Activated CD4-positive, alpha-beta T cell treated with anti-CD3 and anti-CD28 coated beads, Interleukin-2, Interleukin-6, amounts not matched to agents 100 ng/mL and 50 ng/mL, durations not matched to agents 16 hours and 8 hours (primary cell): ENCODE results near the gene AQP12B.
A peak's percentile ranks its signal among the peaks of the same experiment; 100 is the strongest.

Experiments used
- DNase-seq: peaks from one replicate; pipeline ENCODE4 v3.0.0-alpha.2; 2020

AQP12B gene

DNA sequence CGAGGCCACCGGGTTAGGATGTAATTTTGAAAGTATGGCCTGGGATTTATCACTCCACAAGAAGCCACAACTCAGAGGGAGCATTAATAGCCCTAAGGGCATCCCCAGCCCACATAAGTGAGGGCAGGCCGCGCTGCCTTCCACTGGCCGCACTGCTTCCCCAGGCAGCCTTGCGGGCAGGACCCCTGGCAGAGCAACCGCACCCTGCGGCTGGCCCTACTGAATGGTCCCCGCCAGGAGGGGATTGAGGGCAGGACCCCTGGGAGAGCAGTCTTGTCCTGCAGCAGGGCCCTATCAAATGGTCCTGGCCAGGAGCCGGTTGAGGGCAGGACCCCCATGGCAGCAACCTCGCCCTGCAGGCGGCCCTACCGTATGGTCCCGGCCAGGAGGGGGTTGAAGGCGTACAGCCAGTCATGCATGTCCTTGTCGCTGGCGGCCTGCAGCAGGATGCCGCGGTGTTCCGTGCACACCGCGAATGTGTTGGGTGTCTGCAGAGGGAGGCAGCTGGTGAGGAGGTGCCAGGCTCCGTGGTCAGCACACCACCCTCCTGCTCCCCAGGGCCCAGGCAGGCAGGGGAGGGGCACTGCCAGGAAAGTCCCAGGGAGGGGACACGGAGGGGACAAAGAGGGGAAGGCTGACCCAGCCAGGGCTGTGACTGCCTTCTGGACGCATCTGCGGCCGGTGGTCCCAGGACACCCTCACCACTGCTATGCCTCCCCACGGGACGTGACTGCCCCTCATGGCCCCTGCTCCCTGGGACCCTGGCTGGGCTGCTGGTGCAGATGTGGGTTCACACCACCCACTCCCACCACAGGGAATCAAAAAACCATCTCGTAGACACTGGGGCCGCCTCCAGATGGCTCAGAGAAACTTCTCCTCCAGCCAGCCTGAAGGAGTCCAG lies 35.2 kb upstream of the AQP12B start:
- no peak for DNase-seq

- DNase-seq = no peak
Measured at GRCh38 chr2:240717181-240717641, 34.5 kb upstream of the AQP12B start.

DNA sequence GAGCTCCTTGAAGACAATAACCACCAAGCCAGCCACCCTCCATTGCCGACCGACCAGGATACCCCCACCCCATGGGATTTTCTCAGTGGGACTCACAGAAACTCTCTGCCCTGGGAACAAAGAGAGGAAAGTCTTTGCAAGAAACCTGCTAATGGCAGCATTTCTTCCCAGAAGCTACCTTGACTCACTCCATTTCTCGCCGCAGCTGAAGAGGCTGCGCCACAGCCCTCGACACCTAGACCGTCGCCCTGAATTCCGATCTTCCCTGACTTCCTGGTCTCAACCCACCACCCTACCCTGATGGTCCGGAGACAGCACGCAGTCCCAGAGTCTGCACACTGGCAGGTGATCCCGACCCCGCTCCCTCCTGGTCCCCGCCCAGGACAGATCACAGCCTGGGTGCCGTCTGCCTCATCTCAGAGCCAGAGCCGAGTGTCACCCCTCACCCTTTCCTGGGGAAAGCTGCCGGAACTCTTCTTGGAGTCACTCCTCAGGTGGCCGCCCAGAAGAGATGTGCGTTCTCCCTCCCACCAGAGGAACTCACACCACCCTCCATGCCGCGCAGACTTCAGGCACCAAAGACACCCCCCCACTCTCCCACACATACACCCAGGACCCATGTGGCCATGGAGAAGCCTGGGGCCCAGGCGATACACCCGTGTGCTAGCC lies 33.6 kb upstream of the AQP12B start:
- DNase-seq = no peak

DNA sequence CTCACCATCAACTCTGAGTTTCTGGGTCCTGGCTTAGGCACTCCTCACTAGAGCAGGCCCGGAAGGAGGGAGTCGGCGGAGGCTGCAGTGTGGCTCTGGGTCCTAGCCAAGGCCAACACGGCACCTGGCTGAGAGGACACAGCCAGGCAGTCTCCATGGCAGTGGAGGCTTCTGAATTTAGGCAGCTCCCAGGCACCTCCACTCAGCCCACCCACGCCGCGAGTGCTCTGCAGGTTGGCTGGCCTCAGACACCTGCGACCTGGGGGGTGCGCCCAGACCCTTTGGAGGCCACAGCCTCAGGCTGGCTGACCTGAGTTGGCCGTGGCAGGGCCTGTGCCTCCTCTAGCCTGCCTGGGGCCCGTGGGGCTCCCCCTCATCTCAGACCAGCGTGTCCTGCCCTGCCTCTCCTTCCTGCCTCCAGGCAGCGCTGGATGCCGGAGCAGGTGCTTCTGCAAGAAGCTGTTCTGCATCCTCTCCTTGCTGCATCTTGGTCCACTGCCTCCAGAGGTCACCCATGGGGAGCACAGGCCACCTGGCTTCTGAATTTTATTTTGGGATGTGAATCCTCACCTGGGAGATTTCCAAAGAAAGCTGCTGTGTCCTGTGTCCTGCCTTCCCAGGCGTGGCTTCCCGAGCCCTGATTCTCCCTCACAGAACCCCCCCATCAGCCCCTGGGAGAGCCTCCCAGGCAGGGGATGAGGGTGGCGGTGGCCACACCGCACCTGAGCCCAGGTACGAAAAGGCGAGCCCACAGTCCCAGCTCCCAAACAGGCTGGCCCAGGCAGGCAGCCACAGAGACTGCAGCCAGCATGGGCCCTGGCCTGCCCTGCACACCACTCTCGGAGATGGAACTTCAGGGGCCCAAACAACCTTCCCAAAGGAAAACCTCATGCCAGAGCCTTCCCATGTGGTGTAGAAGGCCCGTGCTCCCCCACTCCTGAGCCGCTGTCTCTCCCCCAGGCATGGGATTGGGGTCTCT lies 32.4 kb upstream of the AQP12B start:
- no peak for DNase-seq

DNA sequence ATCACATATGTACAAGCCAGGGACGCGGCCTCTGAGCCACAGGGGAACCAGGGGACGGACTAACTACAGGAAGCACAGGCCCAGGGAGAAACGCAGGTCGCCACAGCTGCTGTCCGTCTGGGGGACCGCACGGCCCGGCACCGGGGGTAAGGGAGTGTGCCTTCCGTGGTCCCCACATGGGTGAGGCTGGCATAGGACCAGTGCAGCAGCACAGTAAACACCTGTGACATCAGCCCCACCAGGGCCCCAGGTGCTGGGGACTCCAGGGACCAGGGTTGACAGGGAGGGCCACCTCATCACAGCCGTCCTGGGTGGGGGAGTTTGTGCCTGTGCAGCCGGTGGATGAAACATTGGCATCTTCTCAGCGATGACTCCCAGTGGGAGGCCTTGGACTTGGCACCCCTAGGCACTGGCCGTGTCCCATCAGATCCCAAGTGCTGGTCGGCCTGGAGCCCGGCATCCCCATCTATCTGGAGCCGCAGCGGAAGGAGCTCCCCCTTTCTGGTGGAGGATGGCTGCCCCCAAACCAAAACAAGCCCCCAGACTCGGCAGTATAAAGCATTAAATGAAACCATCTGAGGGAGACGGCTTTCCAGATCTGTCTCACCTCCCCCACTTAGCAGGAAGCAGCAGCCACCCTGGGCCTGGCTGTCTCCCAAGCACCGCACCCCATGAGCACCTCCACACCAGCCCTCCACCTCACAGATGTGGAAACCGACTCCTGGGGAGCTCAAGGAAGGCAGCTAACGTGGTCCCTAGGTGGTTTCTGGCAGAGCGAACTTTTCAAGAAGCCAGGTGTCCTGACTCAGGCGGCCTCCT lies 31.5 kb upstream of the AQP12B start:
- DNase-seq = no peak

DNA sequence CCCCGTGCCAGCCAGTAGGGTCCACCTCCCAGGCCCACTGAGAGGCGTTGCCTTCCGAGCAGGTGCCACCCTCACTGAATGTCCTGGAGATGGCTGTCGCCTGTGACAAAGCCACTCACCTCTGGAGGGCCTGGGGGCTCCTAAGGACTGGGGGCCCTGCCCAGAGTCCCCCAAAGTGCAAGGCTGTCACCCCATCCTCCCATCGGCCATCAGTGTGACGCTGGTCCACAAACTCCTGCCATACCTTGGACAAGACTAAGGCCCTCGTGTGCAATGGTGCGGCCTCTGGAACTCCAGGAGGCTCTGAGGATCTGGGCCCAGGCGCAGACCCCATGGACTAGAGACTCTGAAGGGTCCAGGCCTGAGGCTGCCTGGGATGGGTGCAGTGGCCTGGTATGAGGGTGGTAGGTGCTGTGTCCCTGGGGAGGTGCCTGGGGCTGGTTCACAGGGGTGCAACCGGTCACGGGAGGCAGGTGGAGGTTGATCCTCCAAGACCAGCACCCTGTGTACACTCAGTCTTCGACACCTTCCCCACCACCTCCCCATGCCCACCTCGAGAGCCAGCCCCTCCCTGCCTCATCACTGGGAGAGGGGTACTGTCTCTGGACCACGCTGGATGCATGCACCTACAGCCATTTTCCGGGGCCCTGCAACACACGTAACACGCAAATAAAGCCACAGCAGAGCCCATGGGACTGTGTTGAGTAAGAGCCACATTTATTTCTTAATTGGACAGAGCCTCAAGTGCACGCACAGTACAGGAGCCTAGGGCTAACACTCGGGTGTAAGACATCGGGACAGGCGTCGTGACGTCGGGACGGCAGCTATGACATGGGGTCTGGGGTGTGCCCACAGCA lies 30.6 kb upstream of the AQP12B start:
- DNase-seq = no peak

DNA sequence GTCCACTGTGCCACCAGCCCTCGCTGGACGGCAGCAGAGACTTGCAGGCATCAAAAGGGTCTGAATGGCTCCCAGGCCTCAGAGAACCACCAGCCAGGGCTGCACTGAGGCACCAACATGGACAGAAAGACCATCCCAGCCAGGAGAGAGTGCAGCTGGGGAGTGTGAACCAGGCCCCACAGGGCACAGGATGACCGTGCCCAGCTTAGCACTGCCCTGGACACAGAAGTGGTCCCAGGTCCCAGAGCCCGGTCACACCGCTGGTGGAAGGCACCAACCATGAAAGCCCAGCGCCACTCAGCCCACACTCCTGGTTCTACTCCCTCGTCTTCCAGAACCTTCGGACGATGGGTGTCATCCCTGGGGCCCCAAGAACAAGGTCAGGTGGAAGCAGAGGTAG lies 29.4 kb upstream of the AQP12B start:
- no peak for DNase-seq

GRCh38 chr2:240711701-240712100 lies 29.0 kb upstream of the AQP12B start:
- no peak for DNase-seq

GRCh38 chr2:240711296-240711695 lies 28.6 kb upstream of the AQP12B start:
- no peak for DNase-seq

- no peak for DNase-seq
Measured at GRCh38 chr2:240708457-240708856, 25.8 kb upstream of the AQP12B start.

- DNase-seq = no peak
Measured at GRCh38 chr2:240707821-240708220, 25.1 kb upstream of the AQP12B start.

DNA sequence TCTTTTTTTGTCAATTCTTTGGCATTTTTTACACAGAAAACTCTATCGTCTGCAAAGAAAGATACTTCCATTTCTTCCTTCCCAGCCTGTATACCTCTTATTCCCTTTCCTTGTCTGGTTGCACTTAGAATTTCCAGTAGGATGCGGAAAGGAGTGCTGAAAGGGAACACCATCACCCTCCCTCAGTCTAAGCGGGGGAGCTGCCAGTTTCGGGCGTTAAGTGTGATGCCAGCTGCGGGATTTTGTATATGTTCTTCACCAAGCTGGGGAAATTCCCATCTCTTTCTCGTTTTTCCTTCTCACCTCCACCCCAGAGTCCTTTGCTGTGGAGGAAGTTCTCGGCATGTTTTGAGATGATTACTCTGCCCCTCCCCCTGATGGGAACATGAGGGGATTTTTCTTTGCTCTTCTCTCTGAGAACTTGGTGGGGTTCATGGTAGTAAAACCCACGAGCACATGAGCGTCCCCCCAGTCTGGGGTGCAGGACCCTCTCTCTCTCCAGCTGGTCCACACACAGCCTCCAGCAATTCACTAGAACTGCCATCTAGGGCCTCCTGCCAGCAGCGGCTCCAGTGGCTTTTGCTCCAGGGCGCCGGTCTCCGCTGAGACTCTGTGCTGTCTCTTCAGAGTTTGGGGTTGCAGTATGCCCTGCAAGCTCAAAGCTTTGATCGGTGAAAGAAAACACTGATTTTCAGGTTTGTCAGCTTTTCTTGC lies 24.5 kb upstream of the AQP12B start:
- no peak for DNase-seq

DNA sequence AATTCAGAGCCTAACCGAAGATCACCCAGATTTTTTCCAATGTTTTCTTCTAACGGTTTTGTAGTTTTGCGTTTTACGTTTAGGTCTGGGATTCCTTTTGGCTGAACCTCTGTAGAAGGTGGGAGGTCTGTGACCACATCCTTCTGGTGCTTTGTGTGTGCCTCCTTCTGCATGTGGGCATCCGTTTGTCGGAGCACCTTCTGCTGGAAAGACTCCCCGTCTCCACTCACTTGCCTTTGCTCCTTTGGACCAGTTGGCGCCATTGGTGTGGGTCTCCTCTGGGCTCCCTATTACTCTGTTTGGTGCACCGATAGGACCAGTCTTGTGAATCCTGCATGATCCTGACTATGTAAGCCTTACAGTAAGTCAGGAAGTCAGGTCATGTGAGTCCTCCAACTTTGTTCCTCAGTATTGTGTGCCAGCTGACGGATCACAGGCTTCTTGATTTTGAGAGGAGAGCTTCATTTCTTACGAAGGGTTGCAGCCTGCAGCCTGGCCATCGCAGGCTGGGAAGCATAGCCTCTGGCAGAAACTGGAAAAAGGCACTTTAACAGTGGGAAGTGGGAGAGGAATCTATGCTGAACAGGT lies 22.6 kb upstream of the AQP12B start:
- peak; percentile 10 for DNase-seq

DNA sequence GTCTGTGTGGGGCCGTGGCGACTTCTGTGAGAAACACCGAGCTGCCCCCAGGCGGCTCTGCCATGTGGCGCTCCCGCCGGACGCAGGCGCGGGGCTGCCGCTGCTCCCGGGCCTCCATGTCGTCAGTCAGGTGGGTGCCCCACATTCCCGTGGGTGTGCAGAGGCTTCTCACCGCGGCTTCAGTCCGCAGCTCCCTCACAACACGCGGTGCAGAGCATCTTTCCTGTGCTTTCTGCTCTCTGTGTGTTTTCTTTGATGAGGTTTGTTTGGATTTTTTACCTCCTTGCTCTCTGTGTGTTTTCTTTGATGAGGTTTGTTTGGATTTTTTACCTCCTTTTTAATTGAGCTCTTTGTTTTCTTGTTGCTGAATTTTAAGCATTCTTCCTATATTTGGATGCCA lies 22.0 kb upstream of the AQP12B start:
- DNase-seq = peak; percentile 7

GRCh38 chr2:240703417-240704341 lies 21.0 kb upstream of the AQP12B start:
- DNase-seq = no peak

DNA sequence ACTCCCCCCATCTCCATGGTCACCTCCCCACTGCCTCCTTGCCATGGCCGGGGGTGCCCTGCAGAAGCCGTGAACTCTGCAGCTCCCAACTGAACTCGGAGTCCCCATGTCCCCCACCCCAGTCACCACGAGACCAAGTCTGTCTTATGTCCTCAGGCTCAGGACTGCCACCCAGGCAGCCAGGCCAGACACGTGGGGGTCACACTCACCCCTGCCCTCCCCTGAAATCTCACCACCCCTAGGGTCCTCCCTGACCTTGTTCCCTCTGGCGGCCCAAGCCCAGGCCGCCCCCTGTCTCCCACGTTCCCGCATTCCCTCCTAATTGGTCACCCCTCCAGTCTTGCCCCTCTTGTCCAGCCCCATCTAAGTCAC lies 19.9 kb upstream of the AQP12B start:
- DNase-seq = no peak

DNA sequence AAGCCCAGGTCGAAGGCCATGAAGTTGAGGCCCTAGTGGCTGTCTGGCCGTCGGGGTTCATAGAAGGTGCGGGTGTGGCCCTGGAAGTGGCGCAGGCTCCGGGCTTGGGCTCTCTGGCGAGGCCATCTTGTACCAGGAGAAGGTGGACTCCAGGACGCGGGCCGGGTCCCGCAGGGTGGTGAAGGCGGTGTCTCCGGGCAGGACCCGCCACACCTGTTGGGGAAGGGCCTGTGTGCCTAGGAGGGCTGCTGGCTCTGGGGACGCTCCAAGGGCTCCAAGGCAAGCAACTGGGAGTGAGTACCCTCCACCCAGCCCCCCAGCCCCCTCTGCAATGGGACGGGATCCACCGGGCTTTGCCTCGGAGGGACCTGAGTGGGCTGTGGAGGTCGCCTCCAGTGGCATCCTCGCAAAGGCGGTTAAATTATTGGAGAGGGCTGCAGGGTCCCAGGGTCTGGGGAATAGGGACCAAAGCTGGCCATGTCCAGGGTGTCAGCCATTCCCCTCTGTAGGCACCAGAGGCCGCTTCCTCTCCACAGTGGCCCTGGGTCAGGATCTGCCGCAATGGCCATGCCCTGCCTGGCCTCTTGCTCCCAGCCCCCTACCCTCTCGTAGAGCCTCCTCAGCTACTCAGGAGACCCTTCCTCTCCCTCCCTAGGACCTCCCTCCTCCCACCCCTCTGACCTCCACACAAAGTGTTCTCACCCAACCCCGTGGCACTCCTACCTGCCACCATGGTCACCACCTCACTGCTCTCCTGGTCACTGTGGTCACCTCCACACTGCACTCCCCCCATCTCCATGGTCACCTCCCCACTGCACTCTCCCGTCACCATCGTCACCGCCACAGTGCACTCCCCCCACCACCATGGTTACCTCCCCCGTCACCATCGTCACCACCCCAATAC lies 19.3 kb upstream of the AQP12B start:
- DNase-seq = no peak
